ENCODE measurements around the gene FAM117B. TPM values are rescaled to one million over a fixed set of nuclear protein-coding genes. Genes with fewer than 3 reads are reported as not detected.

Gene FAM117B
- total RNA-seq, 1 donor from 2014 or later: 1.8 TPM

DNA sequence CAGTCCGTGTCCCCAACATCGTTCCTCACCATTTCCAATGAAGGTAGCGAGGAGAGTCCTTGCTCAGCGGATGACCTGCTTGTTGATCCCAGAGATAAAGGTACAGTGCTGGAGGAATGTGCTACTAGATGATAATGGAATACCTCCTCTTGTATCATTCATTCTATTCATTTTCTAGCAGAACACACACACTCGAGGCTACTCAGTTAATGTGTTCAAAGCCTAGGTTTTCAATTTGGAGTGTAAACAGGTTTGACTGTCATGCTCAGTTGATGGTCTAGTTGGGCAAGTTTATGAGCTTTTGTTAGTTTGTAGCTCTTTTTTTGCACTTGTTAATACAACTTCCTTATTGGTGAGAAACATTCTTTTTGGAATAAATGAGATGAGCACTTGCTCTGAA is 122.6 kb downstream of the FAM117B start:
- no peak for DNase-seq (ENCODE audit: low read depth in 2 of 2)

DNA sequence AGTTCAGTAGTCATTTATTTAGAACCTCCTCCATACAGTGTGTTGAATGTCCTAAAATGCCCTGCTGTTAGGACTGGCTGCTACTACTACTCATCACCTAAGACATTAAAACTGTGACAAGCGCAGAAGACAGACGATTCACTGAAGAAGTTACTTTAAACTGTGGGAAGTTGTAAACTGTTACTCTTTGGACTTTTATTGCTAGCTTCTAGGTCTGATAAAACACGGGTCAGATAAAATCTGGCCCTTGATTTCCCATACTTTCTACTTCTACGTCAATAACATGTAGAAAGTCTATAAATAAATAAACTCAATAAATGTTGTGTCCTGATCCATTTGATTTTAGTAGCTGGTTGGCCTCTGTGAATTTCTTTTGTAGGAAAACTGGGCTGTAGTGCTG is 123.4 kb downstream of the FAM117B start:
- DNase-seq (ENCODE audit: low read depth in 2 of 2): no peak

- no peak for DNase-seq (ENCODE audit: low read depth in 2 of 2)
Measured at GRCh38 chr2:202758604-202759003, 123.8 kb downstream of the FAM117B start.

DNA sequence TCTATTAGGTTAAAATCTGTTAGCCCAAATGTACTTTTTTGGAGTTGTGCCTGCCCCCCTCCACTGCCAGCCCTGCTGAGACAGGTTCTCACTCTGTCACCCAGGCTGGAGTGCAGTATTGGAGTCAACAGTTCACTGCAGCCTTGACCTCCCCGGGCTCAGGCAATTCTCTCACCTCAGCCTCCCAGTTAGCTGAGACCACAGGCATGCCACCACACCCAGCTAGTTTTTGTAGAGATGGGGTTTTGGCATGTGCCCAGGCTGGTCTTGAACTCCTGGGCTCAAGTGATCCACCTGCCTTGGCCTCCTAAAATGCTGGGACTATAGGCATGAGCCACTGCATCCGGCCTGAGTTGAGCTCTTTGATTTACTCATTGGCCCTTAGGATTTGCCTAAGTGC is 126.1 kb downstream of the FAM117B start:
- DNase-seq (ENCODE audit: low read depth in 2 of 2): no peak

DNA sequence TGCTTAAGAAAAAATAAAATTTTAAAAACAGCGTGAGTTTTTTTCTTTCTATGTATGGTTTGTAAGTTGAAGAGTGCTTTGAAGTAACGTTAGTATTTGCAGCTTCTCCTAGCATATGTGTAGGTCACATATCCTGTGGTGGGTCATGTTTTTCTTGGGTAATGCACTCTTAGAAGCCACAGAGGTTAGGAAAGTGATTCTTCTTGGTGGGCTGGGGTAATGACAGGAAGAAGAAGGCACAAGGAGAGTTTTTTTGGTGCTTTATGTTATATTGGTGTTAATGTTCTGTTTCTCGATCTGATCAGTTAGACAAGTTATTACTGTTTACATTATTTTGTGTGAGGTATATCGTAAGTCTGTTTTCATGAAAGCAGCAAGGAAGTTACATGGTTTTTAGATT is 127.8 kb downstream of the FAM117B start:
- no peak for DNase-seq (ENCODE audit: low read depth in 2 of 2)

DNA sequence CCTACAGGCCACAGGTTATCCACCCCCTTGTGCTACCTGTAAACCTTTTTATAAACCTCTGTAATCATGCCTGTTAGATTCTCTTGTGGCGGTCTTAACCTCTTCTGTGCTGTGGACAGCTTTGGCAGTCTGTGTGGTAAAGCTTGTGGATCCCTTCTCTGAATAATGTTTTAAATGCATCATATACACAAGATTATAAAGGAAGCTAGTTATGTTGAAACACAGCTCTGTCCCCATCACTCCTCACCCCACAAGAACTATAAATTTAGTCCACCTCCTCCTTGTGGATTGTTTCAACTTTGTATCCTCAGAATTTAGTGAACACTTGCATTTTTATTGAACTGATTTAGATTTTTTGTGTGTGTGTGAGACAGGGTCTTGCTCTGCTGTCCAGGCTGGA is 129.1 kb downstream of the FAM117B start:
- no peak for DNase-seq (ENCODE audit: low read depth in 2 of 2)

- DNase-seq (ENCODE audit: low read depth in 2 of 2): no peak
Measured at GRCh38 chr2:202764991-202765390, 130.2 kb downstream of the FAM117B start.

GRCh38 chr2:202765436-202765835 is 130.7 kb downstream of the FAM117B start:
- DNase-seq (ENCODE audit: low read depth in 2 of 2): no peak

GRCh38 chr2:202768273-202768672 is 133.5 kb downstream of the FAM117B start:
- DNase-seq (ENCODE audit: low read depth in 2 of 2): no peak

DNA sequence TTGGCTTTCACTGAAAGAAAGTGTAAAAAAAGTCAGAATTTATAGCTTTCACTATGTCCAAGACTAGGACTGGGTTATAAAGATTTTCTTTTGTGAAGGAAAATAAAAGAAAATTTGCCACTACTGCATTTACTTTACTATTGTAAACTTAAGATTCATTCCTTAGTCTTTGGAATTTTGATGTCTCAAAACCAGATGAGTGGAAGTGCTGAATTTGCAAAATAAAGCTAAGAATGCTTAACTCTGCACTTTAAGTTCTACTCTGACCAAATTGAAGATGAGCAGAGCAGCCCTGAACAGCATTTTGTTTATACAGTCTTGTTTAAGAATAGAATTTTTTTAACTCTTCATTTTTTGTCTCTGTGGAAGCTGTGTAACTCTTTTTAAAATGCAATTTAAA is 134.4 kb downstream of the FAM117B start:
- DNase-seq (ENCODE audit: low read depth in 2 of 2): no peak

GRCh38 chr2:202771336-202771735 is 136.6 kb downstream of the FAM117B start:
- DNase-seq (ENCODE audit: low read depth in 2 of 2): no peak

DNA sequence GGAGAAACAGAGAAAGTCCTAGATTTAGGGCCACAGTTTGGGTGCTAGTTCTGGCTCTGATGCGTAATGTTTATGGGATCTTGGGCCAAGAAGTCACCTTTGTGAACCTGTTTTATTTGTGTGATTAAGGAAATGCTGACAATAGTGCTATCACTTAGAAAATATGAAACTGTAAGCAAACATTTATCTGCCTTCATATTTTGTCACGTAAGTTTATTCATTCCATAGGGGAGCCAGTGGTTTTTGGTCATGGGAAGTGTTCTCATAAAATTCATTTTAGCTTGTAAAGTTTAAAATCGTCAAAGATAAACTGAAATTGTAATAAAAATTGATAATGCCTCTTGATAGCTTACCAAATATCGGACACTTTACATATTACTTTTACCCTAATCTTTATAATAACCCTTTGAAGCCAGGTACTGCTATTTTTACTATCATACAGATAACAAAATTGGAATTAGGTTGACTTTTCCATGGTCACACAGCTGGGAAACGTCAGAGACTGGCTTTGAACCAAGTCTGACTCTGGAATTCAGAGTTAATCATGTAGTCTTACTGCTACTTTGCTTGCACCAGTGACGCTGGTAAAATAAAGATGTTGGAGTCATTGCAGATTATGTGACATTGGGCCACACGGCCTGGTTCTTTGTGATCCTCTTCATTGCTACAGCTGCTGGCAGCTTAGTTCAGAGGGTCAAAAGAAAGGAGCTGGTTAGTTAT is 137.1 kb downstream of the FAM117B start:
- DNase-seq (ENCODE audit: low read depth in 2 of 2): no peak

DNA sequence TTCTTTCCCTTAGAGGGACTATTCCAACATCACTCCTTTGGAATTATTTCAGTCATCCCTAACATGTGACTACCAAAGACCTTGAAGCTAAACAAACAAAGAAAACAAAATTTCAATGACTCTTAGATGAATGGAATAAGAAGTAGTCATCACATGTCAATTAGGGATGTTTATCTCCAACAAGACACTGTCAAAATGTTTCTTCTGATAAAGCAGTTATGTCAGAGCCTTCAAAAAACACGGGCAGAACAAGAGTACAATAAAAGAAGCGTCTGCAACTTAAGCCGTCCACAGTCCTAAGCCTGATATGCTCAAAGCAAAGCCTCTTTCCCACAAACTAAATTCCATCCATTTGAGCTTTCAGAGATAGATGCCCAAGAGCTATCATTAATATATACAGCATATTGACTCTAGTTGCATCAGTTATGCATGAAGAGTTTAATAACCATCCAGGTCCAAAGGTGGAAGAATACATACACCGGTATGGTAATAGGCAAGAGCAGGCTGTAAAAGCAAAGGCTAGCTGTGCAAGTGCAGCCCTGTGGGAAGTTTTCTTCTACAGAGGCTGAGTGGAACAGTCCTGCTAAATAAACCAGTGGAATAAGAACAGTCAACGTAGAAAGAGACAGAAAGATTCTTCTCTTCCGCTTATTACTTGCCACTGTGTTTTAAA is 138.7 kb downstream of the FAM117B start:
- DNase-seq (ENCODE audit: low read depth in 2 of 2): no peak

DNA sequence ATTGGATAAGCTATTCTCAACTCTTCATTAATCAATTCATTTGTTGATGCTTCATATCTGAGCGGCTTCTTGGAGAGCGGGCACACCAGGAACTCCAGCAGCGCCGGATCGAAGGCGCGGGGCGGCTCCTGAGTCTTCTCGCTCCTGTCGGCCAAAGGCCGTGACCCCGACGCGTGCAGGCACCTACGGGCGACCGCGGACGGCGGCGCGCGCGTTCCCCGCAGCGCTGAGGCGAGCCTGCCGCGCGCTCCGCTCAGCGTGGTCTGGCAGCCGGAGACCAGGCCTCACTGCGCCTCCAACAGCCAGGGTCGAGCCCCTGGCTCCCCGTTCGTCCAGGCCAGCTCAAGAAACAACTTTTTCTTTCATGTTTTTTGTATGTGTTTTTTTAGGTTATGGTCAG is 139.3 kb downstream of the FAM117B start:
- no peak for DNase-seq (ENCODE audit: low read depth in 2 of 2)

- DNase-seq (ENCODE audit: low read depth in 2 of 2): no peak
Measured at GRCh38 chr2:202778217-202778616, 143.4 kb downstream of the FAM117B start.

DNA sequence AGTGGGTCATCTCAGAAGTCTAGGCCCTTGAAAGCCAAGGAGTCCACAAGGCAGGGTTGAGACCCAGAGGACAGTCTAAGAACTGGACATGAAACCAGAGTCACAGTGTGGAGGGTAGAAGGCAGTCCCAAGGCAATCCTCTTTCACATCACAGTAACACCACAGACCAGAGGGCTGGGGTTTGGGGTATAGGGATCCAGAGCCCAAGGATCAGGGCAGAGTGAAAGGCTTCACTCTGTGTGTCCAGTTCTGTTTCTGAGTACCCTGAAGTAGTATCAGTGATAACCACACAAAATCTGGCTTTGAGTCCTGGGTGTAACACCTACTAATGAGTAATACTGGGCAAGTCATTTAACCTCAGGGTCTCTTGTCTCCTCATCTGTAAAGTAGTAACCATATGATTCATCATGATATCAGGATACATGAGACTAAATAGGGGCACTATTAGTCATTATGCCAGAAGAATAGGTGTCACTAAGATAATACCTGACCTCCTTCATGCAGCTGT is 145.8 kb downstream of the FAM117B start:
- peak in 1 of 2 donors; percentile 53 for DNase-seq (ENCODE audit: low read depth in 2 of 2)

DNA sequence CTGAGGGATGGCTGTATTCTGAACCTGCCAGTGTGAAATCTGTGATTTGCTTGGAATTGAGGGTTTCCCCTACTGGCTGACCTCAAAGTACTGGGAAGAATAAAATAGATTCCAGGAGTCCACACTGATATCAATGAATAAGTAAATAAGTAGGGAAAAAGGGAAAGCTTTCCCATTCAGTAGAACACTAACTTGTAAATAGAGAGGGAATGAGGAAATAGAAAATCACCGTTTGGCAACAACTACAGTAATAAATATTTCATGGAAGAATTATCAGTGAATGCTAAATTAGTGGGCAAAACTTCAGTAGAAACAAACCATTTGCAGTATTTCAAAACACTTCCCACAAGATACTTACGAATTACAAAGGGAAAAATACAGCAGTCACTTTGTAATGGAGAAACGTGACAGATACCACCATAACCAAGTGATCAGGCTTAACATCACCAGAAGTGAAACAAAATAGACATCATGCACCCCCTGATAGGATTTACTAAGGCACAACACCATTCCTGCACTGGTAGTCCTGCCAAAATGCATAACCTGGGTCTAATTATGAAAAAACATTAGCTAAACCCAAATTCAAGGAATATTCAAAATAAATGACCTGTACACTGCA is 148.3 kb downstream of the FAM117B start:
- no peak for DNase-seq (ENCODE audit: low read depth in 2 of 2)

DNA sequence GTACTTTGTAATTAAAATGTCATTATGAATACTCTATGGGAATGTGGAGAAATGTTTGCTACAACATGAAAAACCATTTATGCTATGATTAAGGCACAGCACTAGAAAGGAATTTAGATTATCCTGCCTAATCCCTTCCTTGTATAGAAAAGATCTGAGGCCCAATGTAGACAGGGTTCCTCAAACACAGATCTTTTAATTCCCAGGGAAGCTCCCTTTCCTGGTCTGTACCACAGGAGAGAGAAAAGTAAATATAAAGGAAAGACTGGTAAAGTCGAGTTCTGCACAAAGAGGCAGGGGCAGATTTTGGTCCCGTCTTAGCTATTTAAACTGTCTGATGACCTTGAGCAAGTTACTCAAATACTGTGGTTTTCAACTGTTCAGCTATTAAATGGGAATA is 152.1 kb downstream of the FAM117B start:
- DNase-seq (ENCODE audit: low read depth in 2 of 2): no peak

DNA sequence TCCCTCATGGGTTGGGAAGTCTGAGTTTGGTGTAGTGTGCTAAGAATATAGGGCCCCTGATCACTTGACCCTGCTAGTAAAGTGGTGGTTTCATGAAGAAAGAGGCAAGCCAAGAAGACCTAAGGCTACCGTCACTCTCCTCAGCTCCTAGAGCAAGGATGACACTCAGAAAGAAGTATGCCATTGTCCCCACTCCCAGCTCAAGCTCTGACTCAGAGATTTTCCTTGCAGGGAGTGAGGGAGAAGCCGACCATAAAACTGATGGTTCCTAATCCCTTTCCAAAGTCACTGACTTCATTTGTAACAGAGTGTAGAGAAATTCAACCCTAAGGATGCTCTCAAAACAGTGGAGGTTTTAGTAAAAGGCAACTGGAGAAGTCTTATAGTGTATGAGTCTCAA is 155.9 kb downstream of the FAM117B start:
- no peak for DNase-seq (ENCODE audit: low read depth in 2 of 2)

- no peak for DNase-seq (ENCODE audit: low read depth in 2 of 2)
Measured at GRCh38 chr2:202797944-202798343, 163.2 kb downstream of the FAM117B start.

- DNase-seq (ENCODE audit: low read depth in 2 of 2): peak in 1 of 2 donors; percentile 73
Measured at GRCh38 chr2:202805911-202806310, 171.1 kb downstream of the FAM117B start.

- DNase-seq (ENCODE audit: low read depth in 2 of 2): peak; percentile 80 to 81
Measured at GRCh38 chr2:202807431-202808138, 172.8 kb downstream of the FAM117B start.

All from lung microvascular endothelial cell (primary cell).